Stimulated activated CD8-positive, alpha-beta memory T cell treated with anti-CD3 and anti-CD28 coated beads, Interleukin-2, amount 100 ng/mL, for 1 hour (primary cell): ENCODE measurements around the gene CHD6.
"Not testable (repeated sequence)": the region's sequence is repeated elsewhere in the genome, so short reads cannot be mapped to it uniquely, and the experiment has no call there.

Experiments
- DNase-seq, 2 donors: peaks; one replicate each; pipeline ENCODE4 v3.0.0-alpha.2; 2020; ENCODE audit warnings: low read depth in 2 of 2

CHD6 gene

GRCh38 chr20:41538810-41539596, 79.2 kb downstream of the CHD6 start:
- DNase-seq: no peak

- no peak for DNase-seq
Observed at GRCh38 chr20:41537865-41538264, 80.3 kb downstream of the CHD6 start.

- not testable (repeated sequence) for DNase-seq
Observed at GRCh38 chr20:41535551-41535950, 82.6 kb downstream of the CHD6 start.

- DNase-seq: no peak
Observed at GRCh38 chr20:41534842-41535241, 83.3 kb downstream of the CHD6 start.

- no peak for DNase-seq
Observed at GRCh38 chr20:41534170-41534569, 84.0 kb downstream of the CHD6 start.

- DNase-seq: no peak
Observed at GRCh38 chr20:41533537-41534136, 84.5 kb downstream of the CHD6 start.

- no peak for DNase-seq
Observed at GRCh38 chr20:41532935-41533334, 85.2 kb downstream of the CHD6 start.

- DNase-seq: no peak
Observed at GRCh38 chr20:41531518-41532275, 86.5 kb downstream of the CHD6 start.

GRCh38 chr20:41530923-41531322, 87.3 kb downstream of the CHD6 start:
- DNase-seq: no peak

GRCh38 chr20:41526327-41526726, 91.8 kb downstream of the CHD6 start:
- DNase-seq: no peak

GRCh38 chr20:41524980-41525613, 93.1 kb downstream of the CHD6 start:
- no peak for DNase-seq

GRCh38 chr20:41523857-41524256, 94.3 kb downstream of the CHD6 start:
- no peak for DNase-seq

GRCh38 chr20:41513829-41514228, 104.3 kb downstream of the CHD6 start:
- DNase-seq: no peak

- DNase-seq: no peak
Observed at GRCh38 chr20:41512624-41513023, 105.6 kb downstream of the CHD6 start.

- no peak for DNase-seq
Observed at GRCh38 chr20:41510847-41511450, 107.2 kb downstream of the CHD6 start.

GRCh38 chr20:41510224-41510623, 108.0 kb downstream of the CHD6 start:
- no peak for DNase-seq

- DNase-seq: no peak
Observed at GRCh38 chr20:41509316-41510200, 108.6 kb downstream of the CHD6 start.

GRCh38 chr20:41508335-41508734, 109.8 kb downstream of the CHD6 start:
- no peak for DNase-seq

GRCh38 chr20:41507851-41508250, 110.3 kb downstream of the CHD6 start:
- no peak for DNase-seq

- DNase-seq: no peak
Observed at GRCh38 chr20:41507436-41507835, 110.7 kb downstream of the CHD6 start.
